K562 (cell line): ENCODE results near the gene PCSK6. TPM values are rescaled to one million over a fixed set of nuclear protein-coding genes. Genes with fewer than 3 reads are reported as not detected.

Source experiments
- ATAC-seq: fragments of 200-7000 bp; cut with Tn5 transposase; 3 replicates; pipeline ENCODE4 v1.9.1; 2020; ENCODE audit warnings: moderate library complexity
- BruUV-seq: library from RNA; stranded (reverse); fragments of 400-500 nt; replicated peaks from 2 replicates; lab custom pipeline; 2021; lab: Mats Ljungman, UMichigan
- CTCF ChIA-PET: fragments of 300-600 bp; formaldehyde crosslinking; extraction: SDS; loops from one replicate; lab custom pipeline; 2021; ENCODE audit warnings: low intra/inter-chr PET ratio; lab: Yijun Ruan, JAX
- POLR2A ChIA-PET: fragments of 300-600, 350-650 bp; sonication (Branson Sonifier 250); formaldehyde crosslinking; extraction: SDS; loops from one replicate; lab custom pipeline; 2021; ENCODE audit warnings: antibody characterized with exemption, inconsistent platforms; lab: Yijun Ruan, JAX
- DNase-seq, 4 experiments: peaks; one replicate each; pipeline versions ENCODE4 v3.0.0 to v3.0.0-alpha.2; 2011 to 2018; ENCODE audit warnings: low spot score in 3 of 4, mixed read lengths in 3 of 4; ENCODE audit errors: extremely low read depth in 1 of 4
- FAIRE-seq: peaks from 2 replicates; lab custom pipeline; 2011; peaks lifted over from hg19 to GRCh38; lab: Jason Lieb, UNC
- H2AFZ ChIP-seq: 2 replicates; pipeline ENCODE4 v1.6.0; 2011; ENCODE audit warnings: low read depth, low read length, control low read depth, inconsistent platforms
- H3K27ac ChIP-seq: fragments of 200-600 bp; 3 replicates; pipeline ENCODE4 v1.8.0; 2011; ENCODE audit warnings: low read depth, mild to moderate bottlenecking, control low read depth, inconsistent platforms, low read length, moderate library complexity, mixed read lengths; ENCODE audit errors: extremely low read depth
- H3K27me3 ChIP-seq, 2 experiments: fragments of 300-600 bp in 1 of 2; 2 replicates in 1 of 2; 3 replicates in 1 of 2; pipeline versions ENCODE4 v1.6.0 to v1.8.0; 2011; ENCODE audit warnings: inconsistent platforms in 2 of 2, low read length in 2 of 2, mild to moderate bottlenecking in 1 of 2, mixed read lengths in 1 of 2, moderate library complexity in 1 of 2; ENCODE audit not compliant: control insufficient read depth in 2 of 2, insufficient read depth in 2 of 2
- H3K36me3 ChIP-seq: fragments of 300-600 bp; 3 replicates; pipeline ENCODE4 v1.8.0; 2011; ENCODE audit warnings: mild to moderate bottlenecking, low read length, inconsistent platforms; ENCODE audit not compliant: control insufficient read depth, insufficient read depth
- H3K4me1 ChIP-seq, 2 experiments: fragments of 200-600 bp in 1 of 2; replicated peaks in 1 of 2; 2 replicates in 1 of 2; 3 replicates in 1 of 2; pipeline versions ENCODE4 v1.5.1 to v1.8.0; 2011; ENCODE audit warnings: inconsistent platforms in 2 of 2, low read length in 2 of 2, mild to moderate bottlenecking in 1 of 2, mixed read lengths in 1 of 2, moderate library complexity in 1 of 2; ENCODE audit not compliant: control insufficient read depth in 2 of 2, insufficient read depth in 2 of 2
- H3K4me2 ChIP-seq: 2 replicates; pipeline ENCODE4 v1.6.1; 2011; ENCODE audit warnings: low read length, control low read depth, inconsistent platforms, mixed read lengths; ENCODE audit not compliant: insufficient read depth
- H3K4me3 ChIP-seq: fragments of 200-600 bp; sonication (generic), shearing (Covaris generic); 2 replicates; pipeline ENCODE4 v1.5.1; 2016; ENCODE audit warnings: control low read depth, inconsistent platforms
- H3K79me2 ChIP-seq: fragments of 200-600 bp; 3 replicates; pipeline ENCODE4 v1.8.0; 2011; ENCODE audit warnings: low read length, inconsistent platforms; ENCODE audit not compliant: control insufficient read depth, insufficient read depth
- H3K9ac ChIP-seq, 2 experiments: 2 replicates each; pipeline versions ENCODE4 v1.6.0 to v1.6.1; 2011; ENCODE audit warnings: low read depth in 2 of 2, low read length in 2 of 2, control low read depth in 1 of 2, inconsistent platforms in 1 of 2, mild to moderate bottlenecking in 1 of 2, mixed read lengths in 1 of 2; ENCODE audit not compliant: insufficient read depth in 1 of 2
- H3K9me1 ChIP-seq: one replicate; pipeline ENCODE4 v1.6.0; 2011; ENCODE audit warnings: inconsistent platforms, mild to moderate bottlenecking, low read length, moderate library complexity; ENCODE audit not compliant: control insufficient read depth, insufficient read depth
- H3K9me3 ChIP-seq: replicated peaks from 2 replicates; pipeline ENCODE4 v1.5.1; 2011; ENCODE audit warnings: low read depth, low read length, inconsistent platforms; ENCODE audit not compliant: control insufficient read depth, insufficient read depth
- H4K20me1 ChIP-seq: replicated peaks from 2 replicates; pipeline ENCODE4 v1.6.1; 2011; ENCODE audit warnings: low read length, inconsistent platforms, mixed read lengths; ENCODE audit not compliant: control insufficient read depth, insufficient read depth
- CC2D1A ChIP-seq: fragments of 450-650 bp; IDR thresholded peaks from 2 replicates; pipeline ENCODE4 v1.6.1; 2017; ENCODE audit warnings: mild to moderate bottlenecking
- CHD2 ChIP-seq: IDR thresholded peaks from 2 replicates; pipeline ENCODE4 v1.6.1; 2011; ENCODE audit warnings: low read depth, low read length
- EHMT2 ChIP-seq: fragments of 450-650 bp; IDR thresholded peaks from 2 replicates; pipeline ENCODE4 v1.6.1; 2018; ENCODE audit warnings: antibody characterized with exemption
- EWSR1 ChIP-seq: fragments of 450-650 bp; IDR thresholded peaks from 2 replicates; pipeline ENCODE4 v1.6.1; 2018; ENCODE audit warnings: borderline replicate concordance, mild to moderate bottlenecking, low read depth, moderate library complexity; ENCODE audit not compliant: partially characterized antibody
- JUND ChIP-seq, 2 experiments: IDR thresholded peaks; 2 replicates in 1 of 2; 3 replicates in 1 of 2; pipeline ENCODE4 v1.6.1; 2011; ENCODE audit warnings: borderline replicate concordance in 2 of 2, low read depth in 2 of 2, low read length in 2 of 2, improper control_type of control experiment in 1 of 2, missing biosample characterization in 1 of 2, missing genetic modification characterization in 1 of 2, missing genetic modification reagents in 1 of 2
- MAFK ChIP-seq: IDR thresholded peaks from 2 replicates; pipeline ENCODE4 v1.6.1; 2011; ENCODE audit warnings: low read length, improper control_type of control experiment
- POLR2AphosphoS5 ChIP-seq: IDR thresholded peaks from 2 replicates; pipeline ENCODE4 v1.6.1; 2011; ENCODE audit warnings: mild to moderate bottlenecking, low read depth, low read length, moderate library complexity; ENCODE audit not compliant: control insufficient read depth, insufficient read depth
- POLR2H ChIP-seq: IDR thresholded peaks from 2 replicates; pipeline ENCODE4 v1.6.1; 2016; ENCODE audit warnings: missing genetic modification characterization, low read depth, mild to moderate bottlenecking, control low read depth, missing compliant biosample characterization, moderate library complexity
- RBM22 ChIP-seq: fragments of 200-400 bp; formaldehyde crosslinking; IDR thresholded peaks from 2 replicates; pipeline ENCODE4 v1.6.1; 2018; ENCODE audit warnings: low read length, low read depth; ENCODE audit not compliant: poor library complexity, severe bottlenecking
- THAP12 ChIP-seq: fragments of 250-450 bp; sonication (Bioruptor Pico); IDR thresholded peaks from 2 replicates; pipeline ENCODE4 v1.9.0; 2021; ENCODE audit warnings: mild to moderate bottlenecking, inconsistent platforms
- ZBTB2 ChIP-seq: fragments of 450-650 bp; IDR thresholded peaks from 2 replicates; pipeline ENCODE4 v1.6.1; 2016; ENCODE audit warnings: antibody characterized with exemption
- ZNF263 ChIP-seq: sonication (generic); formaldehyde crosslinking; IDR thresholded peaks from 2 replicates; pipeline ENCODE4 v1.8.0; 2022; ENCODE audit warnings: mild to moderate bottlenecking, missing genetic modification reagents, borderline replicate concordance
- ZNF408 ChIP-seq: fragments of 250-450 bp; sonication (Bioruptor Pico); IDR thresholded peaks from 2 replicates; pipeline ENCODE4 v1.4.0; 2020; ENCODE audit warnings: low read depth, mild to moderate bottlenecking, moderate library complexity
- WGBS: fragments of 100-300 bp; shearing (Covaris generic); methylation state at CpG from one replicate; pipeline ENCODE4 v1.1.6; 2016; ENCODE audit warnings: low coverage, mixed read lengths; ENCODE audit not compliant: insufficient coverage; ENCODE audit errors: missing lambda C conversion rate; 5-methylcytosine and 5-hydroxymethylcytosine counted together
- in situ Hi-C: fragments of 300-500 bp; cut with MboI; formaldehyde crosslinking; loops from 4 replicates; pipeline ENCODE4 v1.15.0; 2018; ENCODE audit warnings: inconsistent platforms, mixed read lengths
- intact Hi-C: fragments of 100-400 bp; cut with micrococcal nuclease; formaldehyde crosslinking; loops from 2 replicates; pipeline ENCODE4 v1.14.2; 2022
- polyA plus RNA-seq, 8 experiments: library from polyadenylated mRNA; depleted of rRNA in 4 of 8; stranded (reverse) in 5 of 8; unstranded in 3 of 8; fragments of >200 nt; fragmentation: Nextera tagmentation in 2 of 8; fragmentation: Illumina TruSeq in 1 of 8; extraction: Ambion mirVana in 2 of 8; extraction: Trizol in 1 of 8; gene quantifications; 2 replicates each; pipeline versions ENCODE4 v1.2.1 to v1.2.3, GENCODE V29; 2011 to 2014; ENCODE audit warnings: inconsistent platforms in 1 of 8, missing spikeins in 1 of 8
- total RNA-seq, 7 experiments: library from RNA; depleted of rRNA in 6 of 7; stranded (reverse); fragments of >200 nt in 6 of 7; fragmentation: Illumina TruSeq in 2 of 7; extraction: Trizol in 2 of 7; gene quantifications; 2 replicates each; pipeline versions ENCODE4 v1.2.1 to v1.2.3, GENCODE V29; 2011 to 2021; ENCODE audit warnings: low replicate concordance in 1 of 7

The PCSK6 gene
- total and polyA plus RNA-seq, 9 of the 15 experiments (the other 6 are each of a cell fraction or from before 2014, with no cell fraction given): 2.2 to 32.6 (median 14.5) TPM

DNA sequence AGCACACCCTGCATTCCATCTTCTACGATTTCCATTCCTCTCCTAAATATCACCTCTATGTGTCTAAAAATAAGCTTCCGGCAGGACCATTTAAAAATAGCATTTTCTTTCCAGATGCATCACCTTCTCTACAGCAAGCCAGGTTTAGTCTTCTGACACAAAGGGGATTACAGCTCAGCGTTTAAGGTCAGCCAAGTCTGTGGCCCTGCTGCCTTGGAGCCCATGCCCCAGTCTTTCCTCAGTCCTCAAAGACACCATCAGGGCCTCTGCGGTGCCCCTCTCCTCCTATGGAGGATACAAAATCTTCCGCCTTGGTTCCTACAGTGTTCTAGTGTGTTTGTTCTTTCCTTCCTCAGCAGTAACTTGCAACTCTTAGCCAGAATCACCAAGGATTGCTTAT, 216.0 kb downstream of the PCSK6 start:
- POLR2A ChIA-PET: interaction anchor here (0.6 to 0.8 kb wide), 2 partner anchors 9 to 224 kb away, joined by 3 to 4 read pairs; no protein-coding TSS in a partner anchor
- intact Hi-C loops: no loop called here
- TF ChIP-seq JUND (IDR thresholded peaks at IDR 0.05; ENCODE audit: borderline replicate concordance, low read depth, low read length): no peak
- TF ChIP-seq JUND (tag; IDR thresholded peaks at IDR 0.05; ENCODE audit: borderline replicate concordance, low read depth, low read length): no peak
- TF ChIP-seq EWSR1: no peak
- TF ChIP-seq POLR2AphosphoS5: no peak
- TF ChIP-seq THAP12: no peak
- TF ChIP-seq CC2D1A: no peak
- no peak for TF ChIP-seq MAFK
- TF ChIP-seq CHD2: no peak
- no peak for TF ChIP-seq EHMT2
- no peak for TF ChIP-seq ZNF408 (CRISPR knock-in tag)
- no peak for TF ChIP-seq POLR2H (tag)
- no peak for TF ChIP-seq ZNF263 (CRISPR knock-in tag)
- no peak for TF ChIP-seq ZBTB2
- TF ChIP-seq RBM22: no peak
- TF ChIP-seq, all 486 proteins: peak for 0

More for the DNA sequence above, 216.0 kb downstream of the PCSK6 start:
- 74% methylated on average over 5 of the region's 5 CpGs for WGBS
- no peak for FAIRE-seq
- Histone ChIP-seq H3K4me3 (no peak overlapping the region), H3K9me1 (no peaks in the 10 kb centered on the region), H3K9ac (no peak overlapping the region), H3K4me2 (no peak overlapping the region), H3K27ac (no peak overlapping the region), H4K20me1 (peaks cover 11% of the 10 kb centered on the region; the same call in 1 of the 2 replicates), H3K36me3 (peaks cover 57% of the 10 kb centered on the region), H3K9me3 (no peaks in the 10 kb centered on the region), H3K4me1 (peaks cover 6 to 10% of the 10 kb centered on the region in 2 experiments; a peak in 4 of 5 replicates), H3K27me3 (no peaks in the 10 kb centered on the region), H3K79me2 (peaks cover 19% of the 10 kb centered on the region), H2AFZ (no peak overlapping the region)
- BruUV-seq: no TSS peak
- in situ Hi-C loops: loop anchor here (25.0 kb wide), 2 partner anchors 361 to 636 kb away; partner anchors contain the start of gene LRRK1
- CTCF ChIA-PET: no interaction called here
- no peak for DNase-seq
- ATAC-seq: no peak
